Left hindlimb (tissue), 1 donor: ENCODE measurements around the gene EIF5.
"Not testable (repeated sequence)": the region's sequence is repeated elsewhere in the genome, so short reads cannot be mapped to it uniquely, and the experiment has no call there.

ENCODE experiments used
- DNase-seq: peaks from one replicate; pipeline ENCODE4 v3.0.0-alpha.2; 2018

Gene EIF5

DNA sequence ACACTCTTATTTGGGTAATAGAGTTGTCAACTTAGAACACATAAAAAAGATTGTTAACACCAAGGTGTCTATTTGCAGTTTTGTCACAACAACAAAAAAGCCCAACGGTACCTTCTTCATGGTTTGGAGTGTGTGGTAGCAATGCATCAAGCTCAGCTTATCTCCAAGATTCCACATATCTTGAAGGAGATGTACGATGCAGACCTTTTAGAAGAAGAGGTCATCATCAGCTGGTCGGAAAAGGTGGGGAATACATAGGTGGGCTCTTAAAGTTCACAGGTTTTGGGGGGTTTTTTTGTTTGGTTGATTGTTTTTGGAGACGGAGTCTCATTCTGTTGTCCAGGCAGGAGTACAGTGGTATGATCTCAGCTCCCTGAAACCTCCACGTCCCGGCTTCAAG lies 5.5 kb downstream of the EIF5 start:
- DNase-seq, result no peak

DNA sequence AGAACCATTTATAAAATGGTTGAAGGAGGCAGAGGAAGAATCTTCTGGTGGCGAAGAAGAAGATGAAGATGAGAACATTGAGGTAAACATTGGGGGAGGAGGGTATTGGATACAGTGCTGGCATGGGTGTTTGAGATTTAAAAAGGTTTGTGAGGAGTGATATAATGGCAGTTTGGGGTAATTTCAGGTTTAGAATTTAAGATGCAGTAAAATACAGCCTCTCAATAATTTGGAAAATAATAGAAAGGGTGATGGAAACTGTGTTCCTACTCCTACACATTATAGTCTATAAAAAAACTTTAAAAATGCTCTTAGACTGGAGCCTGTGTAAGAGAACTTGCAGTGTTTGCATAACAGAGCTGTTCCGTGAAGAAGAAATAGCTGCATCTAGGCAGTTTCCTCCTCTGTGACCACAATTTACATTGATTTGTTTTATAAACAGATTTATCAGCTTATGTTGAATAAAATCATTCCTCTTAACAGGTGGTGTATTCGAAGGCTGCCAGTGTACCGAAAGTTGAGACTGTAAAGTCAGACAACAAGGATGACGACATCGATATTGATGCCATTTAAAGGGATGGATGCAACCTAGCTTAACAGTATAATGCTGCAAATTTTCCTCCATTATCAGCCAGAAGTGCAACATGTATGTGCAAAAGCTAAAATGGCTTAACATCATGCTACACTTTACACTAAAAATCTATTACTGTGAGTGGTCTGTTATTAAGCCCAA lies 6.6 kb downstream of the EIF5 start:
- DNase-seq, result no peak

DNA sequence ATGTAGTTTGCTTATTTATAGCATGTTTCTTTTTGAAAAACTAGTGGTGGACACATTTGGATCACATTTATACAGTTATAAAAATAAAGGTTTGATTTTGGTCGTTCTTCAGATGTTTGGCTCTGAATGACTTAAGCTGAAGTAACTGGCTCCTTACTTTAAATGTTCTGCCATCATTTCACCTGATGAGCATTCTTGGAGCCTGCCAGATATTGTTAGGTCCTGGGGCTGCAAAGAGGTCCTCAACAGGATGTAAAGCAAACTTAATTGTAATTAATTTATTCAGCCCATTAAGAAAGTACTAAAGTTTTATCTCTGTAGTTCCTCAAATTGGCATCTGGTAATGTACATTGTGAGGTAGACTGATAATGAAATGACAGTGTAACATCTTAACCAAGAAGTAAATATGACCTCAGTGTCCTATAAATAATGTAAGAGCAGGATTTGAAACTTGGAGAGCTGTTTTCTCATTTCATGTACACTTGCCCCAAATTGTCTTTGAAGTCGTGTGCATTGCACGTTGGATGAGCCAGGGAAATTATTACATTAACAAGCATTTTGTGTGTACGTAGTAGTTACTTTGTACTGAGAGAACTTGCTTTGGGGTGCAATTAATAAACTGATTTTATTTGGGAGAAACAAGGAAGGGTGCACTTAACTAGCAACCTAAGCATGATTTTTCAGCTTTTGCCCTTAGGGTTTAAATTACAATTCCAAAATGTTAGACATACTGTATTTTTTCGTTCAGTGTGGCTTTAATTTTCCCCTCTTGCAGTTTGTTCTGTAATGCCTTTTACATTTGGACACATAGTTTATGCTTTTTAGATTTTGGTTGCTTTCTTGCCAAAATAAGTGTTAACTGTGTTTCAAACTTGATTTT lies 7.5 kb downstream of the EIF5 start:
- DNase-seq, result no peak

DNA sequence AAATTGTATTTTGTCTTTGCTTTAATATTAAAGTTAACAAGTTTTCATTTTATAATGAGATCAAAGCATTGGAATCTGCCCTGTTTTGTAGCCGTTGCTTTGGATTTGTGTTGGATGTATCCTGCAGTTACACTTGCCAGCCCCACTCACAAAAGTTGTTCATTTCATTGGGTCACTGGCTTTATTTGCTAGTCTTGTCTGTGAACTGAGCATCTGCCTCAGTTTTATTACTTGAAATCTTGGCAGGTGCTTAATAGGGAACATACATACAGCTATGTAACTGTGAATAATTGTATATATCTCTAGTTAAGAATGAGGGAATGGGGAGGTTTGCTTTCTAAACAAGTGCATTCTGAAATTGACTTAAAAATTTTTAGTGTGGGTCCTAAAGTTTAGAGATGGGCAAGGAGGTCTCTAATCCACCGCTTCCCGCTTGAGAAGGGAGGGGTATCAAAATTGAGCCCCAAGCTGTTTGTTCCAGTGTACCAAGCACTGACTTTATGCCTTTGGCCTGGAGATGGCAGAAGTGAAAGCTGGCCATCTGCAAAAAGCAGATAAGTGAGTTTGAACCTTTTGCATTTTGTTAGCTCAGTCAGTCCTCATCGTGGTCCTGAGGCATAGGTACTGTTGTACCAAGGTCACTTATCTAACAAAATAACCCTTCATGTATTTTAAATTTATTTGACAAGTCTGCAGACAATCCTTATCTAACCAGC lies 9.3 kb downstream of the EIF5 start:
- no peak for DNase-seq

DNA sequence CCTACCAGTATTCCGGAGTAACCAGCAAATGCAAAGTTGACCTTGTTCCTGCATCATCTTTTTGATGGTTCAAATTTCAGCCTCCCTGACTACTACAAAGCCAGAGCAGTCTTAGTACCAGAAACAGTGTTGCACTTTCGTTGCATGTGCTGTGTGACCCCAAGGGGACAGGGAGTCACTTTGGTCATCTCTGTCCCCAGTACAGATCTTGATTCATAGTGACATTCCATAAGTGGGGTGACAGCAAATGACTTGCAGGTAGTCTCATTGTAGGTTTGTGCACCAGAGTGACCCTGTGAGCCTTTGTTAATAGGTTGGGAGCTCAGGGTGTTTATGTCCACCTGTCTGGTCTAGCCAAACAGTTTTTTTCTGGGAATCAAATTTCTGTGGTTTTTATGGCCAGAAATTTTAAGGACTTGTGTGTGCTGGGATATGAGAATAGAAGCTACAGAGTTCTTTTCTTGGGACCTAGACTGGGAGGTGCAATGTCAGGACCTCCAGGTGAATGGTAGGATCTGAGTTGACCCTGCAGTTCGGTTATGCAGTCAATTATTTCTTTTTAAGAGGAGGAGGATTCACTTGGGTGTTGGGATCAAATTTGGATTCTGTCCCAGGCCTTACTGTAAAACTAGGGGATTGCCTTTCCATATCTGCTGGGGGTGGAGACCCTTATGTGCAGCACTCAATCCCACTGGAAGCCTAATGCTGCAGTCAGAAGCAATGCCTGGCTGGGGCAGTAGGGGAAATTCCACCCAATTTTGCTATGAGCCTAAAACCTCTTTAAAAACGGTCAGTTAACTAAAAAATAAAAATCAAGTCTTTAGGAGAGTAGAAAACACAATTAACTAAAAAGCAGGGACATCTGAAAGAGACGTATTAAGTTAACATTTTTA lies 10.1 kb downstream of the EIF5 start:
- DNase-seq, result no peak

DNA sequence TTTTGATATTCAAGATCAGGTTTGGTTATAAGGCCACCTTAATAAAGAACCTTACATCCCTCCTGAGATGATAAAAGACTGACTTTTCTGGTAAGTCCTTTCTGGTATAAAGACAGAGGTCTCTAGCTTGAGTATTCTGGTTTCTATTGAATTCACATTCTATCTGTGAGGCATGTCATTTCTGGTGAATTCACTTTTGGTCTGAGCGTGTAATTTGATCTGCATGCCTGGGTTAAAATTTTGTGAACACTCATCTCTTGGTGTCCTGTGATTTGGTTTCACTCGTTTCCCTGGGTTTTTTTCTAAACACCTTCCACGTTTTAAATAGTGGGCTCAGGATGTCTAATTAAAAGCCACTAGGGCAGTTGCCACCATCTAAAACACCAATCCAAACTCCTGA lies 12.2 kb downstream of the EIF5 start:
- no peak for DNase-seq

DNA sequence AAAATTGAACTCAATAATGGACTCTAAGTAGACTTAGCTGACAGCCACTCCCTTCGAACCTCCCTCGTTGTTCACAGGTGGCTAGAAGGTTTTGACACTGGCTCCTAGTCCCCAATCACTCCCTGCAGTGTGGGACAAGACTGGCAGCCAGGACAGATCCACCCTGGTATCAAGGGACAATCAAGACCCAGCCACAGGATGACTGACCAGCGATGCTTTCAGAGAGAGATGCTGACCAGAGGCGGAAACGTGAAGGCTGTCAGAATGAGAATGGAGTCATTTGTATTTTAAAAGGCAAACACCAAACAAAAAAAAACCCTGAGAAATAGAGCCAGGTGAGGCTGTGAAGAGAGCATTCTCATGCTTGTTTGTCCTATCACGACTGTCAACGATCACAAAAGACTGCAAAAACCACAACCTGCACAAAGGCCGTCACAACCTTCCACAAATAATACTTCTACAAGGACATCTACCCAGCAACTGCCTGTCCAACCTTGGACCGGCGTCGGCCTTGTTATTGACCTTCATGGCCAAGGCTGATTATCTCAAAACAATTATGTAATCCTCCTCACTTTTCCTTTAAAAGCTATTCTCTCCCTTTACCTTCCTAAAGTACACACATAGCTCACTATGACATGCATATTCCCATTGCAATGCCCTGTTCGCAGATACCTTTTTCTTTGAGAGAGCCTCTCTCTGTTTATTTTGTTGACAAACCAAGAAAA lies 13.2 kb downstream of the EIF5 start:
- DNase-seq, result no peak

DNA sequence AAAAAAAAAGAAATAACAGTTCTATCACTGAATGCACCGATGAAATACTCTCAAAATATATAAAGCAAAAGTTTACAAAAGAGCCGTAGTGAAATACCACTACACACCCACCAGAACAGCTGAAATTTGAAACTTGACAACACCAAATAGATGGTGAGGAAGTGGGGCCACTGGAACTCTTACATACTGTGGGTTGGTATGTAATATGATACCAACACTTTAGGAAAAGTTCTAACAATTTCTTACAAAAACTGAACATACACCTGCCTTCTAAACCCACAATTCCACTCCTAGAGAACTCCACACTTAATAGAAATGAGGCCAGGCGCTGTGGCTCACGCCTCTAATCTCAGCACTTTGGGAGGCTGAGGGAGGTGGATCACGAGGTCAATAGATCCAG lies 14.1 kb downstream of the EIF5 start:
- DNase-seq, result no peak

DNA sequence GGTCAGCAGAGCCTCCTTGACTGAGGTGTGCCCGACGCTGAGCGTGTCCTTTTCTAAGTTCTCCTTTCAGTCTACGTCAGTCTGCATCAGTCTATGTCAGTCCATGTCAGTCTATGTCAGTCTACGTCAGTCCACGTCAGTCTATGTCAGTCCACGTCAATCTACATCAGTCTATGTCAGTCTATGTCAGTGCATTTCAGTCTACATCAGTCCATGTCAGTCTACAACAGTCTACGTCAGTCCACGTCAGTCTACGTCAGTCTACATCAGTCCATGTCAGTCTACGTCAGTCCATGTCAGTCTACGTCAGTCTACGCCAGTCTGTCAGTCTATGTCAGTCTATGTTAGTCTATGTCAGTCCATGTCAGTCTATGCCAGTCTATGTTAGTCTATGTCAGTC lies 15.9 kb downstream of the EIF5 start:
- no peak for DNase-seq

DNA sequence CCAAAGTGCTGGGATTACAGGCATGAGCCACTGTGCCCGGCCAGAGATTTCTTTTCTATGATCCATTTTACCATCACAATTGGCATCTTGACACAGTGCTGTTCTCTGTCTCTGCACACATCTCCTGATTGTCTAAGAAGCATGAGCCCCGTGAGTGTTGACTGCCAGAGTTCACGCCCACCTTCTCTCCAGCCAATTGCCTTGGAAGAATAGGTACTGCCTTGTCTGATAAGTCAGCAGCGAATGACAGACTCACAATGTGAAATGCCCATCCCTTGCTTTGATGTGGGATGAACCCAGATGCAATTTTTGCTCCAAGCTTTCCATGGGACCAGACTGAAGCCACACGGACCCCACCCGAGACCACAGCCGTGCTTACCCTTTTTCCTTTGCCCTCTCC lies 19.3 kb downstream of the EIF5 start:
- DNase-seq, result no peak

DNA sequence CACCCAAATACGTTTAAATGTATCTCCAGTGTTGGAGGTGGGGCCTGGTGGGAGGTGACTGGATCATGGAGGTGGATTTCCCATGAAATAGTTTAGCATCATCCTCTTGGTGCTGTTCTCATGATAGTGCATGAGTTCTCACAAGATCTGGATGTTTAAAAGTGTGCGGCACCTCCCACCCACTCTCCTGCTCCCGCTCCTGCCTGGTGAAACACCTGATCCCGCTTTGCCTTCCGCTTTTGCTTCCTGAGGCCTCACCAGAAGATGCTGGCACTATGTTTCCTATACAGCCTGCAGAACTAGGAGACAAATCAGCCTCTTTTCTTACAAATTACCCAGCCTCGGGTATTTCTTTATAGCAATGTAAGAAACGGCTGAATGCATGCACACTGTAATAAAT lies 20.1 kb downstream of the EIF5 start:
- no peak for DNase-seq

DNA sequence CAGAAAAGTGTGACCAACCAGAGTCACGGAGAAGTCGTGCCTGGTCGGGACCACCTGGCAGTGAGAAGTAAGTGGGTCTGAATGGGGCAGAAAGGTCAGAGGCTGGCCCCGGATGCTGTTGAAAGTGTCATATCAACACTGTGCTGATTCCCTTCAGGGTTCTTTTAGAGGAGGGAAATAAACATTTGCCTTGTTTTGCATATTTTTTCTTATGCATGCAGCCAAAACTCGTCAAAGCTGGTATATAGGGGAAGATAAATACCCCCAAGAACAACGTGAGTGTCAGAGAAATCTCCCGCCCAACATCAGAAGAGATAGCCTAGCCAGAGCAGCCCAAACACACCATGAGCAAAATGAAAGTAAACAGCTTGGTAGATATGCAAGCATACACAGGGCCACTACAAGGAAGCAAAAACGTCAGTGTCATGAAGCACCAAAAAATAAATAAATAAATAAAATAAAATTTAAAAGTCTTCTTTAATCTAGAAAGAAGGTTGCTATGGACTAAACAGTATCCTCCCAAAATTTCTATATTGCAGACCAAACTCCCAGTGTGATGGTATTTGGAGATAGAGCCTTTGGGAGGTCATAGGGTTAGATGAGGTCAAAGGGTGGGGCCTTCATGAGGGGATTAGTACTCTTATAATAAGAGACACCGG lies 22.1 kb downstream of the EIF5 start:
- no peak for DNase-seq

DNA sequence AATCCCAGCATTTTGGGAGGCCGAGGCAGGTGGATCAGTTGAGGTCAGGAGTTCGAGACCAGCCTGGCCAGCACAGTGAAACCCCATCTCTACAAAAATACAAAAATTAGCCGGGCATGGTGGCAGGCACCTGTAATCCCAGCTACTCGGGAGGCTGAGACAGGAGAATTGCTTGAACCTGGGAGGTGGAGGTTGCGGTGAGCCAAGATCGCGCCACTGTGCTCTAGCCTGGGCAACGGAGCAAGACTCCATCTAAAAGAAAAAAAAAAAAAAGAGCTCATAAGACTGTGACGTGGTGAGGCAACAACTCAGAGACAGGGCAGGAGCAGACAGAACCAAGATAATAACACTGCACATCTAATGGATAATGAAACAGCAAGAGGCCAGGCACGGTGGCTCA lies 23.5 kb downstream of the EIF5 start:
- not testable (repeated sequence) for DNase-seq

DNA sequence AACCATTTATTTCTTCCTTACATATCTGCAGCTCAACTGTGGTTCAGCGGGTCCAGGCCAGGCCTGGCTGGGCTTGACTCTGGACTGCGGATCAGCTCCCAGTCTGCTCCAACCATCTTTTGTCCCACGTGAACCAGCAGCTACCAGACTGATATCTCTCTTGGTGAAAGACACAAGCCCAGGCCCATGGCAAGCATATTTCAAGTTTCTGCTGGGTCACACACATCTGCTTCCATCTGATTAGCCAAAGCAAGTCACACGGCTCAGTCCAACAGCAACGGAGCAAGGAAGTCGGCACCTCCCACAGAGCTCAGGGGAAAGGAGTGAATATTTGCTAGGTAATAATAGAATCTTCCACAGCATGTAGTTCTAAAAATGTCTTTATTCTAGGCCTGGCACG lies 26.5 kb downstream of the EIF5 start:
- no peak for DNase-seq

DNA sequence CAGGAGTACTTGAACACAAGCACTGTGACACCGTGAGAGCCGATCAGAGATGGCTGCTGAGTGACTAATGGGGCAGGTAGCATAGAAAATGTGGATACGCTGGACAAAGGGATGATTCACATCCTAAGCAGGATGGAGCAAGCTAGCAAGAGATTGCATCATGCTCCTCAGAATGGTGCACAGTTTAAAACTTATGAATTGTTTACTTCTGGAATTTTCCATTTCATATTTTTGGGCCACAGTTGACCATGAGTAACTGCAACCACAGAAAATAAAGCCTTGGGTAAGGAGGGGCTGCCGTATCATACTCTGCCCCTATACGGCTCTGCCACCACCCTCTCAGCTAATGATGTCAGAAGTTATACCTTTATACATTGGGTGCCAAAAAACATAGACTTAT lies 27.8 kb downstream of the EIF5 start:
- DNase-seq, result no peak

DNA sequence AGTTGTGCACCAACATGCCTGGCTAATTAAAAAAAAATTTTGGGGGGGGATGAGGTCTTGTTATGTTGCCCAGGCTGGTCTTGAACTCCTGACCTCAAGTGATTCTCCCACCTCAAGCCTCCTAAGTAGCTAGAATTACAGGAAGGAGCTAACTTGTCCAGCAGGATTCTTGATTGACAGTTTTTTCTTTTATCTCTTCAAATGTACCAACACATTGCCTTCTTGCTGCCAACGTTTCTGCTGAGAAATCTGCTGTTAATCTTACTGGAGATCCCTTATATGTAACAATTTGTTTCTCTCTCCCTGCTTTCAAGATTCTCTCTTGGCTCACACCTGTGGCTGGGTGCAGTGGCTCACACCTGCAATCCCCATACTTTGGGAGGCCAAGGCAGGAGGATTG lies 28.7 kb downstream of the EIF5 start:
- no peak for DNase-seq

DNA sequence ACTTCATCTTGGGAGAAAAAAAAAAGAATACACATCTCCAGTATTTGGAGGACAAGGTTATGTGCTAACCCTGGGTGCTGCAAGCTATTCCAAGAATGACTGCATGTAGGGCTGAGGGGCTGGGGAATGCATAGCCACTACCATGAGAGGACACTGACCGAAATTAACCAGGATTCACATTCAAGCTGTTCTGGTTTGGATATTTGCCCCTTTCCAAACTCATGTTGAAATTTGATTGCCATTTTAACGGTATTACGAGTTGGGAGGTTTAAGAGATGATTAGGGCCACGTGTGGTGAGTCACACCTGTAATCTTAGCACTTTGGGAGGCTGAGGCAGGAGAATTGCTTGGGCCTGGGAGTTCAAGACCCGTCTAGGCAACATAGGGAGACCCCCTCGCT lies 32.7 kb downstream of the EIF5 start:
- DNase-seq, result no peak

DNA sequence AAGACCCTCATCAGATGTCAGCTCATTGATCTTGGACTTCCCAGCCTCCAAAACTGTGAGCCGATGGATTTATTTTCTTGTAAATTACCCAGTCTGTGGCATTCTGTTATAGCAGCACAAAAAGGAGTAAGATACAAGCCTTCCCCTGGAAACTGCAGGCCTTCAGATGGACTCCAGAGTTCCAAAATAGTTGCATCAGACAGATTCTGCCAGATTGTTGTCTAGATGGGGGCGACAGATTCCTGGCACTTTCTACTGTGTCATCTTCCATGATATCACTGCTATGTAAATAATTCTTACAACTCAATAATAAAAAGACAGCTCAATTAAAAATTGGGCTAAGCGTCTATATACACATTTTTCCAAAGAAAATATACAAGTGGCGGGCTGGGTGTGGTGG lies 34.0 kb downstream of the EIF5 start:
- no peak for DNase-seq

DNA sequence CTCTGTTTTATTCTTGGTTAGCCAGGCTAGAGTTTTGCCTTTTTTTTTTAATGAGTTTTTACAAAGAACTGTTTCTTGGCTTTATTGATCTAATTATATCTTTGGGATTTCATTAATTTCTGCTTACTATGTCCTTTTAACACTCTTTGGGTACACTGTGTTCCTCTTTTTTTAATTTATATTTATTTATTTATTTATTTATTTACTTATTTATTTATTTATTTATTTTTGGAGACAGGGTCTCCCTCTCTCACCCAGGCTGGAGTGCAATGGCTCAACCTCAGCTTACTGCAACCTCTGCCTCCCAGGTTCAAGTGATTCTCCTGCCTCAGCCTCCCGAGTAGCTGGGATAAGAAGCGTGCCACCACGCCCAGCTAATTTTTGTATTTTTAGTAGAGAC lies 36.0 kb downstream of the EIF5 start:
- DNase-seq, result no peak

DNA sequence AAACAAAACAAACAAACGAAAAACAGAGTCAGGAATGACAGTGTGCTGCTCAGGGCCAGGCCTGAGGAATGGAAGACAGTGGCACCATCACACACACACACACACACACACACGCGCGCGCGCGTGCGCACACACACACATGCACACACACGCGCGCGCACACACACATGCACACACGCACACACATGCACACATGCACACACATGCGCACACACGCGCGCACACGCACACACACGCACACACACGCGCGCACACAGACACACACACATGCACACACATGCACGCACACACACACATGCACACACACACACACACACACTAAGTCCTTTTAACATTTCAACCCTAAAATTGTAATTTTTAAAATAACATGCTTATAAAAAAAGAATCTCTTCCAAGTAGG lies 38.0 kb downstream of the EIF5 start:
- no peak for DNase-seq

DNA sequence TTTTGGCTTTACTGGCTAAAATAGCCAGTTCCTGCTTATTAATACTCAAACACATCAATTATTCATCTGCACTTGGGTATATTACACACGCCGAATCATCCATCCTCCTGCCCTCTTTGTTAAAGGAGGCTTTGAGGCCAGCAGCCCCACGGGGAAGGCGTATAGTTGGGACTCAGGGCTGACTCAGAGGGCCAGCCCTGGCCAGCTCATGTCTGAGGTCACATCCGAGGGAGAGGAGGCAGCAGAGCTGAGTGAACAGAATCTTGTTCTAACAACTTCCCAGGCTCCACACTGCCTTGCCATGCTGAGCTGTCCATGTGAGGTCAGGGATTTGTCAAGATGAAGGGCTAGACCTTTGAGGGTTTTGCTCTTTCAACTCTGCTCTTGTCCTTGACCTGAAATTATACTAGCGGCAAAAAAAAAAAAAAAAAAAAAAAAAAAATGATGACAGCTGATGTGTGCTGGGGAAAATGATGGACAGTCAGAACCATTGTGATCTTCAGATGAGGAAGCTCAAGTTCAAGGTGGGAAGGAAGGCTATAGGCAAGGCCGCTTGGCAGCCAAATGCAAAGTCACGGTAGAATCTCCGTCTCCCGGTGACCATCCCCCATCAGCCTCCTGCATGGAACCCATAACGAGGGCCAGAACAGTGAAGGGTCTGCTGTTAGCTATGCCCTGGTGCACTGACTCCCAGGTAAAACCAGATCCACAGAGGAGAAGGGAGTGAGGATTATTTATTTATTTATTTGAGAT lies 38.7 kb downstream of the EIF5 start:
- no peak for DNase-seq
